ENCODE results near the gene CSNK2A1.
"Not testable (repeated sequence)": the region's sequence is repeated elsewhere in the genome, so short reads cannot be mapped to it uniquely, and the experiment has no call there.

CSNK2A1 gene

DNA sequence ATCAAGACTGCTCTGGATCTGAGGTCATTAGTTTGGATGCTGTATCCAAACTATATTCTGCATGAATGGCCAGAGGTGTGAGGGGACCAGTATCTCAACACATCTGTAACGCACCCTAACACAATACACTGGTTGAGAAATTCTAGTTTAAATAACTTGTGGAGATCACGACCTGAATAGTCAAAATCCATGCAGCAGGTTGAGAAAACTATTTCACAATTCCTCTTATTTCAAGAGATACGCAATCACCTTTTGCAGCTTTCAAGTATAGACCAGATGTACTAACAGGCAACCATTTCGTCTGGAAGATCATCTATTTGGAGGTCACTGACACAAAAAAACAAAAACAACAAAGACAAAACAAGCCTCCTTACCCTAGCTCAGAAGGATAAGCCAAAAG lies 11.1 kb downstream of the CSNK2A1 start:
- TF ChIP-seq ZNF274 (IDR thresholded peaks at IDR 0.05; ENCODE audit: low read depth, low read length): no peak
- H3K4me3 ChIP-seq (ENCODE audit: low read length): no peak overlapping the region

DNA sequence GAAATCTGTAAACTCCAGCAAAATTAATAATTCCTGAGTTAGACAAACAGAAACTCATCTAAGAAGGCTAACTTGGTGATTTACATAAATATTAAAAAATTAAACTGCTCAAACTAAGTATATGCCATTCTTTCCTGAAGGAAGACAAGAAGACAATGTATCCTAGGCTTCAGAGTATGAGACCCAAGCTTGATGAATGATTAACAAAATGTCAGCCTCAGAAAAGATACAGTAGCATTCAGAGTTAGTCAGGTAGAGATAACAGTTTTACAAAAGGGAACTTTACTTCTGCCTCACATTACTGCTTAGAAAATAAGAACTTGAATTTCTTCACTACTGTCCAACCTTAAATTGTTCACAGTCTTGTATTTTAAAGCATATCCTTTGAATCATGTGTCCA lies 12.0 kb downstream of the CSNK2A1 start:
- TF ChIP-seq ZNF274 (IDR thresholded peaks at IDR 0.05; ENCODE audit: low read depth, low read length): no peak
- H3K4me3 ChIP-seq (ENCODE audit: low read length): no peak overlapping the region

DNA sequence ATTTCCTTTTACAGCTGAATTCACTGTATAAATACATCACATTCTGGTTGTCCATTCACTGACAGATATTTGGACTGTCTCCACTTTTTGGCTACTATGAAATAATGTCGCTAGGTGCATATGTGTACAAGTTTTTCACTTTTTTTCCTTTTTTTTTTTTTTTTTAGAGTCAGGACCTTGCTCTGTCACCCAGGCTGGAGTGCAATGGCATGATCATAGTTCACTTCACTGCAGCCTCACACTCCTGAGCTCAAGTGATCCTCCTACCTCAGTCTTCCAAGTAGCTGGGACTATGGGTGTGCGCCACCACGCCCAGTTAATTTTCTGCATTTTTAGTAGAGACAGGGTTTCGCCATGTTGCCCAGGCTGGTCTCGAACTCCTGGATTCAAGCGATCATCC lies 13.3 kb downstream of the CSNK2A1 start:
- no peak overlapping the region for H3K4me3 ChIP-seq (ENCODE audit: low read length)
- TF ChIP-seq ZNF274 (IDR thresholded peaks at IDR 0.05; ENCODE audit: low read depth, low read length): no peak

DNA sequence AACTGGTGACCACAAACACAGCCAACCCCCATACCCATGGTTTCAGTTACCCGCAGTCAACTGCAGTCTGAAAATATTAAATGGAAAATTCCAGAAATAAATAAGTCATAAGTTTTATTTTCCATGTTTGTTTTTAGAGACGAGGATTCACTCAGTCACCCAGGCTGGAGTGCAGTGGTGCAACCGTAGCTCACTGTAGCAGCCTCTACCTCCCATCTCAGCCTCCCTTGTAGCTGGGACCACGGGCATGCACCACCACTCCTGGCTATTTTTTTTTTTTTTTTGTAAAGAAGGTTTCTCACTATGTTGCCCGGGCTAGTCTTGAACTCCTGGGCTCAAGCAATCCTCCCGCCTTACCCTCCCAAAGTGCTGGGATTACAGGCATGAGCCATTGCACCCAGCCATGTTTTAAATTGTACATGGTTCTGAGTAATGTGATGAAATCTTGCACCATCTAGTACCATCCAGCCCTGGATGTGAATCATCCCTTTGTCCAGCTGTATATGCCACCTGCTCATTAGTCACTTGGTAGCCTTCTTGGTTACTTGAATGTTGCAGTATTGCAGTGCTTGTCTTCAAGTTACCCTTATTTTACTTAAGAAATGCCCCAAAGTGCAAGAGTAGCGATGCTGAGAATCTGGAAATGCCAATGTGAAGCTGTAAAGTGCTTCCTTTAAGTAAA lies 14.5 kb downstream of the CSNK2A1 start:
- no peak overlapping the region for H3K4me3 ChIP-seq (ENCODE audit: low read length)
- TF ChIP-seq ZNF274 (IDR thresholded peaks at IDR 0.05; ENCODE audit: low read depth, low read length): no peak

DNA sequence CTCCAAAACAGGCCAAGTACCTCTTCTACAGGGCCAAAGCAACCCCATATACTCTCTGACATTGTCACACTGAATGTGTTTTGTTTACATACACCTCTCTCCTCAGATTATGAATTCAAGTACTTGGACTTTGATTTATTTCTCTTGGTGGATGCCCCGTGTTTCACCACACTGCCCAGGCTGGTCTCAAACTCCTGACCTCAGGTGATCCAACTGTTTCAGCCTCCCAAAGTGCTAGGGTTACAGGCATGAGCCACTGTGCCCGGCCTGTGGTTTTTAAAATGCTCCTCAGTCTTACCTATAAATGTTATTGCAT lies 16.1 kb downstream of the CSNK2A1 start:
- H3K4me3 ChIP-seq (ENCODE audit: low read length): no peak overlapping the region
- no peak for TF ChIP-seq ZNF274 (IDR thresholded peaks at IDR 0.05; ENCODE audit: low read depth, low read length)

DNA sequence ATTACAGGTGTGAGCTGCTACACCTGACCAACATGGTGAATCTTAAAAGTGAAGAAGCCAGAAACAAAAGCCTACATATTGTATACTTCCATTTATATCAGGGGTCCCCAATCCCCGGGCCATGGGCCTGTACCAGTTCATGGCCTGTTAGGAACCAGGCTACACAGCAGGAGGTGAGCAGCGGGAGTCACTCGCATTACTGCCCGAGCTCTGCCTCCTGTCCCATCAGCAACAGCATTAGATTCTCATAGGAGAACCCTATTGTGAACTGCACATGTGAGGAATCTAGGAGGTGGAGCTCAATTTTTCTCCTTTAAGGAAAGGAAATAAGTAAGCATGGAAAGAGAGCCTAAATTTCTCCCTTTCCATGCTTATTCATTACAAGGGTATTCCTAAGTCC lies 21.7 kb downstream of the CSNK2A1 start:
- TF ChIP-seq ZNF274 (IDR thresholded peaks at IDR 0.05; ENCODE audit: low read depth, low read length): no peak
- H3K4me3 ChIP-seq (ENCODE audit: low read length): no peak overlapping the region

DNA sequence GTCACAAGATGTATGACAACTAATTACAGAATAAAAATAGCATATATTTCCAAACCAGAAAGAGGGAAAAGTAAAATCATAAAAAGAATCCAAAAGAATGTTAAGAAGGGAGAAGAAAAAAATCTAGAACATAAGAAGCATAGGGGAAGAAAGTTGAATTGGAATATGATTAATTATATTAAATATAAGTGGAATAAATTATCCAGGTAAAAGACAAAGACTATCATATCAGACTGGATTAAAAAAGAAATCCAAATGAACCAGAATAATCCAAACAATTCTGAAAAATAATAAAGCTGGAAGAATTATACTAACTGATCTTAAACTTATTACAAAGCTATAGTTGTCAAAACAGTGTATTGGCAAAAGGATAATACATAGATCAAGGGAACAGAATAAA lies 23.6 kb downstream of the CSNK2A1 start:
- no peak overlapping the region for H3K4me3 ChIP-seq (ENCODE audit: low read length)
- no peak for TF ChIP-seq ZNF274 (IDR thresholded peaks at IDR 0.05; ENCODE audit: low read depth, low read length)

DNA sequence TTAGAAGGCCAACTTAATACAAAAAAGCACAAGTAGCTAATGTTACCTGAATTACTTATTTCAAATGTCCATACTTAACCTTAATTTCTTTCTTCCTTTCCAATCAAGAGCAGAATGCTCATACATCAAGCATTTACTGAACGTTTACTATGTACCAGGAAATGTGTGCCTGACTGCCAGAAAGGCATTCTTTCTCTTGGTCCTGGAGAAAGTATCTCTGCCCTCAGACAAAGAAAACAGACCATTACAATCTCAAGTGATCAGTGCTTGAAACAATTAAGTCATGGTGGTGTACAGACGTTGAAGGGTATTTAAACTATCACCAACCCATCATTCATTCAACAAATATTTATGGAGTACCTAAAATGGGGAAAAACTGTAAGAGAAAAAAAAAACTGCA lies 26.4 kb downstream of the CSNK2A1 start:
- H3K4me3 ChIP-seq (ENCODE audit: low read length): no peak overlapping the region
- TF ChIP-seq ZNF274 (IDR thresholded peaks at IDR 0.05; ENCODE audit: low read depth, low read length): no peak

DNA sequence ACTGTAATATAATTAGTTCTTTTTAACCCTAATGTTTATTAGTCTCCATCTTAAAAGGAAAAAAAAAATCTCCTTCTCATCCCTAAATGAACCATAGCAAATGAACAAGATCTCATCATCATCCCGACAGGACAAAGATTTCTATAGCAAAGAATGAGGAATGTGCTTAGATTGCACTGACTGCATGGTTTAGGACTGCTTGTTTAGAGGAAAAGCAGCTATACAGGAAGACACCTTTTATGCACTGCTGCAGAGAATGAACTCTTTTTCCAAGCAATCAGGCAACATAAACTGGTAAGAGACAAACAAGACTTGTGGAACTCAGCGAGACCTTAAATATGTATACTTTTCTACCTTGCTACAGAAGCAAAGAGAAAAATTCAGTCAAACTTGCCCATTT lies 26.8 kb downstream of the CSNK2A1 start:
- no peak for TF ChIP-seq ZNF274 (IDR thresholded peaks at IDR 0.05; ENCODE audit: low read depth, low read length)
- H3K4me3 ChIP-seq (ENCODE audit: low read length): no peak overlapping the region

DNA sequence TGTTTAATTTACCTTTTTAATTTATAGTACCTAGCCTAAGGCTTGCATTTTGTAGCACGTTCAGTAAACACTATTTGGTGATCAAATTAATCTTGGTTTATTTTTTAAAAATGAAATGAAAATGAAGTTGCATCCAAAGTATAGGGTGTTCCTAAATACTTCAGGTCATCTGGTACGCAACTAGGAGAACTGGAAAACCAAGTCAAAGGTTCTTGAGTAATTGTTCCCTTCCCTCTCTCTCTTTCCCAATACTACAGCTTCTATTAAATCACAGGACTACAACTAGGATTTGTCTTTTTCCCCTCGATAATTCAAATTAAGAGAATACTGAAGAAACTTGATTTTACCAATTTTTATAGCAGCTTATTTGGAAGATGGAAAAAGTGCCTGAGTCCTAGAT lies 27.9 kb downstream of the CSNK2A1 start:
- TF ChIP-seq ZNF274 (IDR thresholded peaks at IDR 0.05; ENCODE audit: low read depth, low read length): no peak
- no peak overlapping the region for H3K4me3 ChIP-seq (ENCODE audit: low read length)

DNA sequence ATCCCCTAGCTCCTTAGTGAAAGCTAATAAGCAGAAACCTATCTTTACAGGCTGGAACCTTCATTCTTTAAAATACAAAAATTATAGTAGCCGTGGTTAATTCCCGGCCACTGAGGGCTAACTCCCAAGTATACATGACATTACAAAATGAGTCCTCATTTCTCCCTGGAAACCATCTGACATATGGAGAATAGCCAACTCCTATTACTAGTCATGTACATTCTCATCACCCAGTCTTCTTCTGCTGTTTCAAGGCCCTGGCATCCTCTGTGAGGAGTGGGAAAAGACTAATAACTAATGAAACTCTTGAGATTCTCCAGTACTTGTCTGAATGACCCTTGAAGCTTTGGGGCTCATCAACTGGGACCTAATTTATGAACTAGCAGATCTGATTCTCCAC lies 30.2 kb downstream of the CSNK2A1 start:
- TF ChIP-seq ZNF274 (IDR thresholded peaks at IDR 0.05; ENCODE audit: low read depth, low read length): no peak
- H3K4me3 ChIP-seq (ENCODE audit: low read length): no peak overlapping the region

DNA sequence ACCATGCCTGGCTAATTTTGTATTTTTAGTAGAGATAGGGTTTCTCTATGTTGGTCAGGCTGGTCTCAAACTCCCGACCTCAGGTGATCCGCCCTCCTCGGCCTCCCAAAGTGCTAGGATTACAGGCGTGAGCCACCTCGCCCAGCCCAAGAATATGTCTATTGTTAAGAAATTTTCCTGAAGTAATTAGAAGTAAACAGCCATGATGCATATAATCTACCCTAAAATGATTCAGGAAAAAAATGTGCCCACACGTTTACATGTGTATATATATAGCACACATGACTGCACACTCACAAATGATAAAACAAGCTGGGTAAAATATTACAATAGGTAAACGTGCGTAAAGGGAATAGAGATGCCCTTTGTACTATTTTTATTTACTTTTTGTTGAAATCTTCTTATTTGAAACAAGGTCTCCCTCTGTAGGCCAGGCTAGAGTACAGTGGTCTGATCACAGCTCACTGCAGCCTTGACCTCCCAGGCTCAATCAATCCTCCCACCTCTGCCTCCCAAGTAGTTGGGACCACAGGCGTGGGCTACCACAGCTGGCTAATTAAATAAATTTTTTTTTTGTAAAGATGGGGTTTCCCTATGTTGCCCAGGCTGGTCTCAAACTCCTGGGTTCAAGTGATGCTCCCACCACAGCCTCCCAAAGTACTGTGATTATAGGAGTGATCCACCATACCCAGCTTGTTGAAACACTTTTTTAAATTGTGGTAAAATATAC lies 33.1 kb downstream of the CSNK2A1 start:
- H3K4me3 ChIP-seq (ENCODE audit: low read length): not testable (repeated sequence)

DNA sequence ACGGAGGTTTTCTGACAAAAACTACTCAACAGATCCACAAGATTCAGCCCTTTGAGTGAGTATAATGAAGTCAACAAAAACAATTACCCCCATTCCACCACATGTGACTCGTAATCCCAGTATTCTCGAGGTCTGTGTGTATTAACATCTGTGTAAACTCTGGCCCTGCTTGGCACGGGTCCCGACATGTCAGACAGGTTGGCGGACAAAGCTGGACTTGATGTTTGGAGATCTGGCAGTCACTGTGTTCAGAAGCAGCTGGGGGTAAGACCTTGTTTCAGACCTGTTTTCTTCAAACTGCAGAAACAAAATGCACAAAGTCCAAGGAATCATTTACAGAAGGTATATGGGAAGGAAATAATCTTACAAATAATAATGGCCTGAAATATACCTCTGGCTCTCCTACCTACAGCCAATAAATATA lies 35.2 kb downstream of the CSNK2A1 start:
- H3K4me3 ChIP-seq (ENCODE audit: low read length): not testable (repeated sequence)

DNA sequence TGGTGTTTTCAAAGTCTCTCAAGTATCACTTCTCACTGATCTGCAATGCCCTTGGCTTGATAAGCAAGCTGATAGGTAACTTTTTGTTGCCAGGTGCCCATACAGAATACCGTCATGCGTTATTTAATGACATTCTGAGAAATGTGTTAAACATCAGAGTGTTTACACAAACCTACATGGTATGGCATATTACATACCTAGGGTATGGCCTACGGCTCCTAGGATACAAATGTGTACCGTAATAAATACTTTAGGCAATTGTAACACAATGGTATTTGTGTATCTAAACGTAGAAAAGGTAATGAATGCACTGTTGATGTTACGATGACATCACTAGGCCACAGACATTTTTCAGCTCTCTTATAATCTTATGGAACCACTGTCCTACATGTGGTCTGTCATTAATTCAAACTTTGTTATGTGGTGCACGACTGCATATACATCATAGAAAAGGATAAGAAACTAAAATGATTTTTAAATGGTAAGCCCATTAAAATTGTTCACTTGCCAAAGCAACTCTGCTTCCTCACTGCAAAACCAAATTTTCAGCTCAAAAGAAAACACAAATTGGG lies 35.7 kb downstream of the CSNK2A1 start:
- H3K4me3 ChIP-seq (ENCODE audit: low read length): no peak overlapping the region
- TF ChIP-seq ZNF274 (IDR thresholded peaks at IDR 0.05; ENCODE audit: low read depth, low read length): no peak

DNA sequence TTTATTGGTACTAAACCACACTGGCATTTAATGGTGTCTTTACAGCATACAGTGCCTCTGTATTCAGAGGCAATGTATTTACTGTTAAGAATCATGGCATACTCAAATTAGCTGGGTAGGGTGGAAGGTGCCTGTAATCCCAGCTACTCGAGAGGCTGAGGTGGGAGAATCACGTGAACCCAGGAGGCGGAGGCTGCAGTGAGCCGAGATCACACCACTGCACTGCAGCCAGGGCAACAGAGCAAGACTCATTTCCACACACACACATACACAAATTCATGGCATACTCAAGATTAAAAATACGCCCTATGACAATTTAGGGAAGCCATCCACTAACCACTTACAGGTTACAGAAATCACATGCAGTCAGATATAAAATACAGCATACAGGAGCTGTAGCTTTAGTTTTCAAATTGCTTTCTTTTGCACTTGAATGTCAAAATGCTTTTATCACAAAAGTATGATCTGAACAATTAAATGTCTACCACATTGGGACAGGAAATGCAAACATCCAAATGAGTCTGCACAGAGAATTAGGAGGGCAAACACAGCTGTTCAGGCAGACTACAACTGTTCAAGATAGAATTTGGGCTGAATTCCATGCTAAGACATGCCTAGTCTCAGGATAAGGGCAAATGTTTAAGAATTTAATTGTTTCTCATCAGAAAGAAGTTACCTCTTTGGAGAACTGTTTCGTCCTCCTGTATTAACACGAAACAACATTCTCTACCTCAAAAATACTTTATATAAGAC lies 36.4 kb downstream of the CSNK2A1 start:
- H3K4me3 ChIP-seq (ENCODE audit: low read length): no peak overlapping the region
- no peak for TF ChIP-seq ZNF274 (IDR thresholded peaks at IDR 0.05; ENCODE audit: low read depth, low read length)
